ENCODE measurements around the gene KLHL25.
A peak's percentile ranks its signal among the peaks of the same experiment; 100 is the strongest.
"Not testable (repeated sequence)": the region's sequence is repeated elsewhere in the genome, so short reads cannot be mapped to it uniquely, and the experiment has no call there.

KLHL25 gene

GRCh38 chr15:85804481-85805170 lies 9.9 kb upstream of the KLHL25 start:
- DNase-seq, result no peak

- DNase-seq, result not testable (repeated sequence)
These were observed 7.9 kb upstream of the KLHL25 start for GRCh38 chr15:85802617-85803016.

GRCh38 chr15:85800478-85801123 lies 5.9 kb upstream of the KLHL25 start:
- DNase-seq, result no peak

GRCh38 chr15:85796371-85796770 lies 1.6 kb upstream of the KLHL25 start:
- DNase-seq, result not testable (repeated sequence)

GRCh38 chr15:85795337-85796305 lies 896 bp upstream of the KLHL25 start:
- no peak for DNase-seq

GRCh38 chr15:85793641-85794597 lies 806 bp downstream of the KLHL25 start:
- DNase-seq, result peak; percentile 19

- no peak for DNase-seq
These were observed 1.7 kb downstream of the KLHL25 start for GRCh38 chr15:85792912-85793590.

GRCh38 chr15:85792102-85792731 lies 2.5 kb downstream of the KLHL25 start:
- DNase-seq, result no peak

- DNase-seq, result no peak
These were observed 5.2 kb downstream of the KLHL25 start for GRCh38 chr15:85789496-85789875.

- DNase-seq, result no peak
These were observed 5.8 kb downstream of the KLHL25 start for GRCh38 chr15:85788771-85789495.

- no peak for DNase-seq
These were observed 8.0 kb downstream of the KLHL25 start for GRCh38 chr15:85786781-85787114.

GRCh38 chr15:85785887-85786780 lies 8.6 kb downstream of the KLHL25 start:
- no peak for DNase-seq

GRCh38 chr15:85782064-85782463 lies 12.7 kb downstream of the KLHL25 start:
- no peak for DNase-seq

GRCh38 chr15:85781099-85781498 lies 13.6 kb downstream of the KLHL25 start:
- DNase-seq, result no peak

GRCh38 chr15:85780225-85780985 lies 14.3 kb downstream of the KLHL25 start:
- no peak for DNase-seq

GRCh38 chr15:85779249-85779648 lies 15.5 kb downstream of the KLHL25 start:
- DNase-seq, result no peak

- DNase-seq, result no peak
These were observed 16.5 kb downstream of the KLHL25 start for GRCh38 chr15:85778107-85778776.

Measured in suppressor macrophage treated with lipopolysaccharide for 4 hours (primary cell).